GM18508 (cell line): ENCODE measurements around the gene PSMB5.

Experiments
- ATAC-seq: cut with Tn5 transposase; IDR thresholded peaks from one replicate; pipeline ENCODE4 v1.9.1; 2021; ENCODE audit warnings: moderate number of reproducible peaks; ENCODE audit not compliant: insufficient read depth, unreplicated experiment

Gene PSMB5

GRCh38 chr14:22977684-22978486 lies 56.8 kb downstream of the PSMB5 start:
- no peak for ATAC-seq

DNA sequence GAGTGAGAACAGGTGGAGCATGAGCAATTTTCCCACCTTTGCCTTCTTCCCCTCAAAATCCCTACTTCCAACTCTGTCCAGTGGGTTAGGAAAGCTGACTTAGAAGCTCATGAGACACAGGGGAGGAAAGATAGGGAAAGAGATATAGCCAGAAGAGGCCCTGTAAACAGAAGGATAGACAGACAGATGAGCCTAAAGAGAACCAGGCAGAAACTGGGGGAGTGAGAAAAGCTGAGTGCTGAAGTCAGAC lies 57.3 kb downstream of the PSMB5 start:
- no peak for ATAC-seq

DNA sequence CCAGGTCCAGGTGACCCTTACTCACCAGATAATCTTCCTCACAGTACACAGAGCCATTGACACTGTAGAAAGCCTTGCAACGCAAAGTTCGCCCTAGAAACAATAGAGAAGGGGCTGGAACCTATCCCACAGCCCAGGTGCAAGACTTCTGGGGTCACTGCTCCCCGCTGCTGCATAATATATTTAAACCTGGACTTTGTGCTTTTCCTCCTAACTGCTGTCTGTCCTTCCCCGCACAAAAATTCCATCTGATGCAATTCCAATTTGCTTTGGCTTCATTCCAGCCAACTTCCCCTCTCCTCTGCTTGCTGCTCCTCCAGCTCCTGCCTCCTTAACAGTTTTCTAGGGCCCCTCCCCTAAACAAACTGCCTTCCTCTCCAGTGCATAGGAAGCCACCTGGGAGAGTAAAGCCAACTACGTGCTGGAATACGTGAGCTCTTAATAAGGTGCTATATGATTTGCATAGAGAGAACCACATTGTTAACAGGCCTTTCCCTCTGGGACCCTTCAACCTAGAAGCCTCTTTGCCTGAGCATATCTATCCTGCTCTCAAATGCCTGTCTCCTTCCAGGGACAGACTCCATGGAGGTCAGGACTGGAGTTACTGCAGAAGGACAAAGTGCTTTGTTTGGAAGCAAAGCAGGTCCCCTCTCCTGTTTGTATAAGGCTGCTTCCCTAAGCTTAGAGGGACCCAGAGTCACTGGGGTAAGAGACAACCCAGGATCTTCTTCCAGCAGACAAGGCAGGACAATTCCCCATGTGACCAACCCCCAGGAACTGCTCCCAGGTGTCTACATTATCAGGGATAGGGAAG lies 57.9 kb downstream of the PSMB5 start:
- ATAC-seq: no peak
